WTC11 (cell line): ENCODE results near the gene TMC6.

ENCODE experiments used
- CREM ChIP-seq: sonication (generic); formaldehyde crosslinking; IDR thresholded peaks from 2 replicates; pipeline ENCODE4 v1.8.1; 2022; ENCODE audit warnings: mild to moderate bottlenecking, missing genetic modification reagents, moderate library complexity
- IRF1 ChIP-seq: sonication (generic); formaldehyde crosslinking; IDR thresholded peaks from 2 replicates; pipeline ENCODE4 v1.8.0; 2023; ENCODE audit warnings: missing genetic modification reagents
- TEAD4 ChIP-seq: sonication (generic); formaldehyde crosslinking; IDR thresholded peaks from 2 replicates; pipeline ENCODE4 v1.8.0; 2022; ENCODE audit warnings: mild to moderate bottlenecking, missing genetic modification reagents
- TF ChIP-seq, protein P1 (sequence below): sonication (generic); formaldehyde crosslinking; IDR thresholded peaks from 2 replicates; pipeline ENCODE4 v1.8.1; 2022; ENCODE audit warnings: mild to moderate bottlenecking, missing genetic modification reagents, moderate library complexity, borderline replicate concordance
- TF ChIP-seq, protein P2 (sequence below): fragments of 200-600 bp; IDR thresholded peaks from 2 replicates; pipeline ENCODE4 v1.8.0; 2022; ENCODE audit warnings: antibody characterized with exemption
- TF ChIP-seq, protein P3 (sequence below): fragments of 250-450 bp; sonication (Bioruptor Pico); IDR thresholded peaks from 2 replicates; pipeline ENCODE4 v1.9.0; 2021; ENCODE audit warnings: mild to moderate bottlenecking

- TF ChIP-seq, protein P1, sequence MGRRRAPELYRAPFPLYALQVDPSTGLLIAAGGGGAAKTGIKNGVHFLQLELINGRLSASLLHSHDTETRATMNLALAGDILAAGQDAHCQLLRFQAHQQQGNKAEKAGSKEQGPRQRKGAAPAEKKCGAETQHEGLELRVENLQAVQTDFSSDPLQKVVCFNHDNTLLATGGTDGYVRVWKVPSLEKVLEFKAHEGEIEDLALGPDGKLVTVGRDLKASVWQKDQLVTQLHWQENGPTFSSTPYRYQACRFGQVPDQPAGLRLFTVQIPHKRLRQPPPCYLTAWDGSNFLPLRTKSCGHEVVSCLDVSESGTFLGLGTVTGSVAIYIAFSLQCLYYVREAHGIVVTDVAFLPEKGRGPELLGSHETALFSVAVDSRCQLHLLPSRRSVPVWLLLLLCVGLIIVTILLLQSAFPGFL (CRISPR knock-in tag): no peak
- TF ChIP-seq IRF1 (no peak), CREM (CRISPR knock-in tag) (no peak), TEAD4 (CRISPR knock-in tag) (no peak)
- TF ChIP-seq, protein P2, sequence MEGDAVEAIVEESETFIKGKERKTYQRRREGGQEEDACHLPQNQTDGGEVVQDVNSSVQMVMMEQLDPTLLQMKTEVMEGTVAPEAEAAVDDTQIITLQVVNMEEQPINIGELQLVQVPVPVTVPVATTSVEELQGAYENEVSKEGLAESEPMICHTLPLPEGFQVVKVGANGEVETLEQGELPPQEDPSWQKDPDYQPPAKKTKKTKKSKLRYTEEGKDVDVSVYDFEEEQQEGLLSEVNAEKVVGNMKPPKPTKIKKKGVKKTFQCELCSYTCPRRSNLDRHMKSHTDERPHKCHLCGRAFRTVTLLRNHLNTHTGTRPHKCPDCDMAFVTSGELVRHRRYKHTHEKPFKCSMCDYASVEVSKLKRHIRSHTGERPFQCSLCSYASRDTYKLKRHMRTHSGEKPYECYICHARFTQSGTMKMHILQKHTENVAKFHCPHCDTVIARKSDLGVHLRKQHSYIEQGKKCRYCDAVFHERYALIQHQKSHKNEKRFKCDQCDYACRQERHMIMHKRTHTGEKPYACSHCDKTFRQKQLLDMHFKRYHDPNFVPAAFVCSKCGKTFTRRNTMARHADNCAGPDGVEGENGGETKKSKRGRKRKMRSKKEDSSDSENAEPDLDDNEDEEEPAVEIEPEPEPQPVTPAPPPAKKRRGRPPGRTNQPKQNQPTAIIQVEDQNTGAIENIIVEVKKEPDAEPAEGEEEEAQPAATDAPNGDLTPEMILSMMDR: no peak
- TF ChIP-seq, protein P3, sequence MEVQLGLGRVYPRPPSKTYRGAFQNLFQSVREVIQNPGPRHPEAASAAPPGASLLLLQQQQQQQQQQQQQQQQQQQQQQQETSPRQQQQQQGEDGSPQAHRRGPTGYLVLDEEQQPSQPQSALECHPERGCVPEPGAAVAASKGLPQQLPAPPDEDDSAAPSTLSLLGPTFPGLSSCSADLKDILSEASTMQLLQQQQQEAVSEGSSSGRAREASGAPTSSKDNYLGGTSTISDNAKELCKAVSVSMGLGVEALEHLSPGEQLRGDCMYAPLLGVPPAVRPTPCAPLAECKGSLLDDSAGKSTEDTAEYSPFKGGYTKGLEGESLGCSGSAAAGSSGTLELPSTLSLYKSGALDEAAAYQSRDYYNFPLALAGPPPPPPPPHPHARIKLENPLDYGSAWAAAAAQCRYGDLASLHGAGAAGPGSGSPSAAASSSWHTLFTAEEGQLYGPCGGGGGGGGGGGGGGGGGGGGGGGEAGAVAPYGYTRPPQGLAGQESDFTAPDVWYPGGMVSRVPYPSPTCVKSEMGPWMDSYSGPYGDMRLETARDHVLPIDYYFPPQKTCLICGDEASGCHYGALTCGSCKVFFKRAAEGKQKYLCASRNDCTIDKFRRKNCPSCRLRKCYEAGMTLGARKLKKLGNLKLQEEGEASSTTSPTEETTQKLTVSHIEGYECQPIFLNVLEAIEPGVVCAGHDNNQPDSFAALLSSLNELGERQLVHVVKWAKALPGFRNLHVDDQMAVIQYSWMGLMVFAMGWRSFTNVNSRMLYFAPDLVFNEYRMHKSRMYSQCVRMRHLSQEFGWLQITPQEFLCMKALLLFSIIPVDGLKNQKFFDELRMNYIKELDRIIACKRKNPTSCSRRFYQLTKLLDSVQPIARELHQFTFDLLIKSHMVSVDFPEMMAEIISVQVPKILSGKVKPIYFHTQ (CRISPR knock-in tag): no peak
Measured at GRCh38 chr17:78106211-78106610, 22.3 kb downstream of the TMC6 start.
